Heart left ventricle (tissue), 13 donors: ENCODE results near the gene C9orf152.

Experiments used
- CTCF ChIP-seq, 12 donors: fragments of 200-600 bp; sonication (generic) in 4 of 12; IDR thresholded peaks; one replicate each; pipeline versions ENCODE4 v1.5.0 to v1.8.0; 2018 to 2022; ENCODE audit warnings: antibody characterized with exemption in 12 of 12, mild to moderate bottlenecking in 5 of 12
- POLR2A ChIP-seq, 2 donors: fragments of 450-650 bp; IDR thresholded peaks; one replicate each; pipeline ENCODE4 v1.6.1; 2017; ENCODE audit warnings: antibody characterized with exemption in 2 of 2, mild to moderate bottlenecking in 2 of 2, moderate library complexity in 2 of 2
- donor health status: ischemic (EF 13 %, LVEDD 7.1; RV severe dilation, severe dysfunction).
- donor health status: DM: no; HTN: yes; CAD: no.
- donor health status: DM: no; HTN: no; CAD: no.
- donor health status: ischemic (EF 25% LVEDD 6.9; RV normal size, moderate dysfunction).
- donor health status: ischemic (EF 25% LVEDD 5.7; RV mildly dilated, moderate dysfunction).
- donor health status: ischemic (EF 35%, LVEDD 5.7; RV mildly dilated, moderate dysfunction).
- donor health status: nonischemic (EF 11% LVEDD 7.7; RV severe dilation, severe dysfunction).
- donor health status: DM: yes; HTN: yes; CAD: no.
- donor health status: PGD.
- donor health status: ischemic (EF 29% LVEDD 5.4; RV normal size, mild dysfunction).
- donor health status: nonischemic (EF 23%, LVEDD 6.1; RV moderate dilation, normal function).

DNA sequence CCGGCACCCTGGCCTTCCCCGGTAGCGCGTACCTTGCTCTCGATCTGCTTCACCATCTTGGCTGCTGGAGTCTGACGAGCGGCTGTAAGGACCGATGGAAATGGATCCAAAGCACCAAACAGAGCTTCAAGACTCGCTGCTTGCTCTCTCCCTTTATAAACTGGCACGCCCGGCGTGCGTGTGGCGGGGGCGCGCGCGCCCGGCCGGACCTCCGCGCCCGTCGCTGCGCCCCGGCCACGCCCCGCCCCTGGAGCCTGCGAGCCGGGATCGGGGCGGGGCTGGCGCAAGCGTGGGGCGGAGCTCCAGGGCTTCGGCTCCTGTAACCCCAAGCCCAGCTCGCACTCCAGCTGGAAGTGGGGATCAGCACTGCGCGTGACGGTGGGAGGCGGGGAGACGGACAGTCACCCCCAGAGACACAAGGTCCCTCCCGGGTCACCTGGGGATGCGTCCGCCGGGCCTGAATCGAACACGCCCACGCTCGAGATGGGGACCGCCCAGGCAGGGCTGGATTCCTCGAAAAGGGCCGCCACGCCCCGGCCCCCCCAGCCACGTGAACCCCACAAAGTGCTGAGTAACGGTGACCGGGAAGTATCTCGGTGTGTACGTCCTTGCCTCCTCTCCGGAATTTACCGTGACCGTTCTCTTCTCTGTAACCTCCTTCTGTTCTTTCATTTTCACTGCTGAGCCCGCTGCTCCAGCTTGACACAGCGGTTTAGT is 48.6 kb upstream of the C9orf152 start, which contains the start of gene TXN:
- TF ChIP-seq CTCF (IDR thresholded peaks at IDR 0.05), result no peak
- peak; percentile 29 to 71 for TF ChIP-seq POLR2A (IDR thresholded peaks at IDR 0.05)
